H1 (cell line): ENCODE data around the gene JMJD1C. TPM values are rescaled to one million over a fixed set of nuclear protein-coding genes. Genes with fewer than 3 reads are reported as not detected.

ENCODE experiments used
- CTCF ChIA-PET: fragments of 300-600 bp; sonication (Branson Sonifier 250); formaldehyde crosslinking; loops from one replicate; lab custom pipeline; 2021; ENCODE audit not compliant: partially characterized antibody; lab: Charles Lee
- POLR2A ChIA-PET: fragments of 300-600 bp; sonication (Branson Sonifier 250); formaldehyde crosslinking; loops from one replicate; lab custom pipeline; 2021; ENCODE audit warnings: inconsistent platforms; ENCODE audit not compliant: partially characterized antibody; lab: Charles Lee
- DNase-seq, 2 experiments: peaks; one replicate each; pipeline versions ENCODE4 v3.0.0 to v3.0.0-alpha.2; 2010 to 2022; ENCODE audit warnings: low spot score in 2 of 2, low read depth in 1 of 2, mixed read lengths in 1 of 2
- FAIRE-seq: peaks from 2 replicates; lab custom pipeline; 2011; peaks lifted over from hg19 to GRCh38; lab: Jason Lieb, UNC
- H2AFZ ChIP-seq: 2 replicates; pipeline ENCODE4 v1.8.1; 2012; ENCODE audit warnings: low read length, inconsistent platforms
- H2AK5ac ChIP-seq: 2 replicates; pipeline ENCODE4 v1.6.1; 2013; ENCODE audit warnings: low read depth, low read length
- H2BK120ac ChIP-seq: replicated peaks from 2 replicates; pipeline ENCODE3; 2013; ENCODE audit warnings: low read depth, low read length, inconsistent platforms
- H2BK12ac ChIP-seq: 2 replicates; pipeline ENCODE4 v1.6.1; 2013; ENCODE audit warnings: low read depth, low read length
- H2BK15ac ChIP-seq: 2 replicates; pipeline ENCODE4 v1.6.1; 2013; ENCODE audit warnings: low read length
- H2BK20ac ChIP-seq: 2 replicates; pipeline ENCODE4 v1.6.1; 2013; ENCODE audit warnings: low read length
- H2BK5ac ChIP-seq: 2 replicates; pipeline ENCODE4 v1.6.1; 2013; ENCODE audit warnings: low read depth, low read length
- H3K14ac ChIP-seq: 2 replicates; pipeline ENCODE4 v1.6.1; 2013; ENCODE audit warnings: inconsistent platforms; ENCODE audit not compliant: insufficient read length
- H3K18ac ChIP-seq: 2 replicates; pipeline ENCODE4 v1.6.1; 2013; ENCODE audit warnings: low read length; ENCODE audit errors: extremely low read depth
- H3K23ac ChIP-seq: 2 replicates; pipeline ENCODE4 v1.6.1; 2013; ENCODE audit warnings: inconsistent platforms; ENCODE audit not compliant: insufficient read length
- H3K23me2 ChIP-seq: 2 replicates; pipeline ENCODE4 v1.6.1; 2013; ENCODE audit warnings: low read depth, low read length
- H3K27ac ChIP-seq: 2 replicates; pipeline ENCODE4 v1.6.1; 2011; ENCODE audit warnings: low read depth, low read length, inconsistent platforms
- H3K27me3 ChIP-seq, 4 experiments: replicated peaks in 1 of 4; 1 replicate in 1 of 4; 2 replicates in 3 of 4; pipeline versions ENCODE4 v1.6.1 to v1.8.1; 2011 to 2013; ENCODE audit warnings: low read length in 3 of 4, mild to moderate bottlenecking in 3 of 4, inconsistent platforms in 2 of 4, mixed read lengths in 2 of 4, moderate library complexity in 1 of 4; ENCODE audit not compliant: control insufficient read depth in 3 of 4, insufficient read depth in 3 of 4; ENCODE audit errors: extremely low read depth in 1 of 4
- H3K36me3 ChIP-seq, 4 experiments: 2 replicates each; pipeline versions ENCODE4 v1.6.1 to v1.8.1; 2011 to 2013; ENCODE audit warnings: mild to moderate bottlenecking in 4 of 4, low read length in 3 of 4, moderate library complexity in 2 of 4, control low read depth in 1 of 4, inconsistent platforms in 1 of 4; ENCODE audit not compliant: insufficient read depth in 4 of 4, control insufficient read depth in 2 of 4
- H3K4ac ChIP-seq: replicated peaks from 2 replicates; pipeline ENCODE3; 2013; ENCODE audit warnings: low read length, low read depth, mixed read lengths, inconsistent platforms; ENCODE audit not compliant: insufficient read length
- H3K4me1 ChIP-seq, 4 experiments: replicated peaks in 1 of 4; 1 replicate in 1 of 4; 2 replicates in 3 of 4; pipeline versions ENCODE4 v1.6.1 to v1.8.1; 2011 to 2013; ENCODE audit warnings: low read length in 3 of 4, inconsistent platforms in 2 of 4, mixed read lengths in 1 of 4; ENCODE audit not compliant: insufficient read depth in 4 of 4, control insufficient read depth in 3 of 4
- H3K4me2 ChIP-seq, 2 experiments: 2 replicates each; pipeline versions ENCODE4 v1.6.1 to v1.8.1; 2011 to 2013; ENCODE audit warnings: low read depth in 2 of 2, low read length in 2 of 2, control low read depth in 1 of 2, inconsistent platforms in 1 of 2, mild to moderate bottlenecking in 1 of 2; ENCODE audit not compliant: insufficient read depth in 1 of 2
- H3K4me3 ChIP-seq, 4 experiments: fragments of 200-600, 300-600 bp in 1 of 4; sonication (generic), shearing (Covaris generic), sonication (Bioruptor Twin) in 1 of 4; 2 replicates each; pipeline versions ENCODE4 v1.5.1 to v1.8.1; 2011 to 2016; ENCODE audit warnings: low read length in 4 of 4, low read depth in 3 of 4, control low read depth in 2 of 4, inconsistent platforms in 2 of 4, mild to moderate bottlenecking in 2 of 4, mixed read lengths in 1 of 4, moderate library complexity in 1 of 4; ENCODE audit not compliant: insufficient read depth in 2 of 4; ENCODE audit errors: extremely low read depth in 1 of 4
- H3K56ac ChIP-seq: replicated peaks from 2 replicates; pipeline ENCODE3; 2013; ENCODE audit warnings: low read depth, mild to moderate bottlenecking, mixed read lengths, low read length, inconsistent platforms; ENCODE audit not compliant: insufficient read length
- H3K79me1 ChIP-seq: 2 replicates; pipeline ENCODE4 v1.6.1; 2013; ENCODE audit warnings: low read depth, low read length, control low read depth
- H3K79me2 ChIP-seq, 2 experiments: 2 replicates each; pipeline versions ENCODE4 v1.6.1 to v1.8.1; 2012 to 2013; ENCODE audit warnings: low read length in 2 of 2, mild to moderate bottlenecking in 2 of 2, inconsistent platforms in 1 of 2; ENCODE audit not compliant: insufficient read depth in 2 of 2, control insufficient read depth in 1 of 2
- H3K9ac ChIP-seq, 4 experiments: replicated peaks in 1 of 4; 1 replicate in 1 of 4; 2 replicates in 3 of 4; pipeline versions ENCODE4 v1.6.1 to v1.8.1; 2011 to 2013; ENCODE audit warnings: low read depth in 3 of 4, low read length in 3 of 4, control low read depth in 2 of 4, mild to moderate bottlenecking in 2 of 4, moderate library complexity in 2 of 4, inconsistent platforms in 1 of 4; ENCODE audit errors: extremely low read depth in 1 of 4
- H3K9me3 ChIP-seq, 2 experiments: 2 replicates each; pipeline versions ENCODE4 v1.6.1 to v1.8.1; 2012 to 2013; ENCODE audit warnings: mild to moderate bottlenecking in 2 of 2, moderate library complexity in 2 of 2, control low read depth in 1 of 2, inconsistent platforms in 1 of 2, low read depth in 1 of 2, low read length in 1 of 2, mixed read lengths in 1 of 2; ENCODE audit not compliant: insufficient read depth in 2 of 2
- H4K20me1 ChIP-seq, 2 experiments: replicated peaks in 1 of 2; 2 replicates each; pipeline versions ENCODE3 to v1.8.1; 2011 to 2013; ENCODE audit warnings: inconsistent platforms in 2 of 2, low read length in 2 of 2, mild to moderate bottlenecking in 1 of 2; ENCODE audit not compliant: insufficient read depth in 2 of 2, control insufficient read depth in 1 of 2
- H4K5ac ChIP-seq: 2 replicates; pipeline ENCODE4 v1.6.1; 2013; ENCODE audit warnings: low read length, low read depth, mixed read lengths, inconsistent platforms; ENCODE audit not compliant: insufficient read length
- H4K8ac ChIP-seq: 2 replicates; pipeline ENCODE4 v1.8.0; 2013; ENCODE audit warnings: mild to moderate bottlenecking, moderate library complexity, low read length, inconsistent platforms; ENCODE audit not compliant: insufficient read depth; ENCODE audit errors: extremely low read depth
- H4K91ac ChIP-seq: replicated peaks from 2 replicates; pipeline ENCODE3; 2013; ENCODE audit warnings: low read length, mixed read lengths, inconsistent platforms; ENCODE audit not compliant: insufficient read length
- BCL11A ChIP-seq, 2 experiments: IDR thresholded peaks; one replicate each; pipeline ENCODE4 v1.6.1; 2011; ENCODE audit warnings: low read depth in 2 of 2, low read length in 2 of 2, mild to moderate bottlenecking in 2 of 2
- CHD1 ChIP-seq: IDR thresholded peaks from 2 replicates; pipeline ENCODE4 v1.6.1; 2012; ENCODE audit warnings: low read depth, low read length, improper control_type of control experiment
- CHD2 ChIP-seq: IDR thresholded peaks from 2 replicates; pipeline ENCODE4 v1.6.1; 2012; ENCODE audit warnings: low read length, improper control_type of control experiment
- EGR1 ChIP-seq: IDR thresholded peaks from 2 replicates; pipeline ENCODE4 v1.6.1; 2011; ENCODE audit warnings: low read depth, low read length, borderline replicate concordance
- EP300 ChIP-seq, 2 experiments: IDR thresholded peaks; 1 replicate in 1 of 2; 2 replicates in 1 of 2; pipeline ENCODE4 v1.6.1; 2011 to 2012; ENCODE audit warnings: low read depth in 2 of 2, low read length in 2 of 2, mild to moderate bottlenecking in 2 of 2, borderline replicate concordance in 1 of 2, inconsistent platforms in 1 of 2, moderate library complexity in 1 of 2
- GABPA ChIP-seq: IDR thresholded peaks from 2 replicates; pipeline ENCODE4 v1.6.1; 2011; ENCODE audit warnings: mild to moderate bottlenecking, low read length, moderate library complexity, borderline replicate concordance; ENCODE audit not compliant: insufficient read depth
- KDM1A ChIP-seq: fragments of 200-600, 300-600 bp; sonication (generic); IDR thresholded peaks from 2 replicates; pipeline ENCODE4 v1.7.1; 2016; ENCODE audit warnings: mild to moderate bottlenecking, low read length, borderline replicate concordance
- KDM5A ChIP-seq: fragments of 200-600 bp; IDR thresholded peaks from 2 replicates; pipeline ENCODE4 v1.7.1; 2012; ENCODE audit warnings: mild to moderate bottlenecking, low read length, inconsistent platforms, mixed read lengths
- NRF1 ChIP-seq: IDR thresholded peaks from 2 replicates; pipeline ENCODE4 v1.6.1; 2011; ENCODE audit warnings: mild to moderate bottlenecking, low read depth, low read length, improper control_type of control experiment
- POLR2AphosphoS5 ChIP-seq: IDR thresholded peaks from 2 replicates; pipeline ENCODE4 v1.6.1; 2011; ENCODE audit warnings: low read depth, low read length
- SP1 ChIP-seq: IDR thresholded peaks from 2 replicates; pipeline ENCODE4 v1.6.1; 2011; ENCODE audit warnings: low read depth, low read length
- SUZ12 ChIP-seq: fragments of 200-600 bp; sonication (generic); IDR thresholded peaks from 2 replicates; pipeline ENCODE4 v1.6.1; 2012; ENCODE audit warnings: mild to moderate bottlenecking, inconsistent platforms, low read length, moderate library complexity, mixed read lengths
- TCF12 ChIP-seq: IDR thresholded peaks from 2 replicates; pipeline ENCODE4 v1.6.1; 2011; ENCODE audit warnings: low read depth, mild to moderate bottlenecking, low read length
- TEAD4 ChIP-seq: IDR thresholded peaks from 2 replicates; pipeline ENCODE4 v1.6.1; 2012; ENCODE audit warnings: low read depth, low read length, inconsistent platforms, mixed read lengths
- YY1 ChIP-seq: IDR thresholded peaks from 2 replicates; pipeline ENCODE4 v1.6.1; 2011; ENCODE audit warnings: low read depth, mild to moderate bottlenecking, low read length
- WGBS, 2 experiments: shearing (Covaris generic) in 1 of 2; methylation state at CpG; one replicate each; pipeline versions ENCODE4 v1.1.6 to v1.1.7; 2013 to 2015; ENCODE audit warnings: low lambda C conversion rate in 2 of 2, mixed read lengths in 2 of 2, inconsistent platforms in 1 of 2, low coverage in 1 of 2, missing lambda C conversion rate in 1 of 2; ENCODE audit not compliant: insufficient replicate concordance in 2 of 2, insufficient coverage in 1 of 2, insufficient read length in 1 of 2; ENCODE audit errors: extremely low coverage in 1 of 2, missing lambda C conversion rate in 1 of 2; 5-methylcytosine and 5-hydroxymethylcytosine counted together
- polyA plus RNA-seq, 7 experiments: library from polyadenylated mRNA; depleted of rRNA in 3 of 7; stranded (reverse) in 5 of 7; unstranded in 2 of 7; fragments of >200 nt in 5 of 7; fragments of 200-250 nt in 2 of 7; gene quantifications; 1 replicate in 5 of 7; 2 replicates in 1 of 7; 4 replicates in 1 of 7; pipeline versions ENCODE4 v1.2.1 to v1.2.3, GENCODE V29; 2011 to 2013; ENCODE audit warnings: missing spikeins in 2 of 7, mixed read lengths in 2 of 7
- total RNA-seq: library from RNA; stranded (reverse); fragmentation: NEBNext Ultra II Directional; extraction: Animal tissue kit (Norgen Biotek cat#: 25700); gene quantifications from 2 replicates; pipeline ENCODE4 v1.2.1, GENCODE V29; 2021

JMJD1C gene
- total and polyA plus RNA-seq, 2 of the 8 experiments (the other 6 are each of a cell fraction or from before 2014, with no cell fraction given): 54.5 to 210 TPM

- H3K18ac ChIP-seq: no peak overlapping the region
- no peak overlapping the region for H3K4ac ChIP-seq
- H3K23me2 ChIP-seq: no peaks in the 10 kb centered on the region
- ChIA-PET POLR2A (interaction anchor here (2.1 kb wide), 1 partner anchor 14 kb away, joined by 5 read pairs; no protein-coding TSS in a partner anchor), CTCF (interaction anchor here (1.2 kb wide), 1 partner anchor 420 kb away, joined by 3 read pairs; no protein-coding TSS in a partner anchor)
- peaks cover 4% of the 10 kb centered on the region; the same call in 1 of the 2 replicates for H3K79me1 ChIP-seq
- FAIRE-seq (no peak), DNase-seq (no peak)
- no peak overlapping the region for H2AK5ac ChIP-seq
- no peak overlapping the region for H3K27ac ChIP-seq
- no peaks in the 10 kb centered on the region for H3K27me3 ChIP-seq
- no peaks in the 10 kb centered on the region for H3K9me3 ChIP-seq
- peaks cover 12 to 95% of the 10 kb centered on the region in 2 experiments for H3K79me2 ChIP-seq
- no peak overlapping the region for H3K14ac ChIP-seq
- peaks cover 14 to 83% (median 39%) of the 10 kb centered on the region in 4 experiments for H3K36me3 ChIP-seq
- no peak overlapping the region for H2BK5ac ChIP-seq
- no peak overlapping the region for H2BK120ac ChIP-seq
- no peak overlapping the region for H2BK15ac ChIP-seq
- no peak overlapping the region for H2AFZ ChIP-seq
- no peak overlapping the region for H3K4me3 ChIP-seq
- no peak overlapping the region for H4K91ac ChIP-seq
- H4K5ac ChIP-seq: no peak overlapping the region
- H4K20me1 ChIP-seq: peaks cover 23 to 24% of the 10 kb centered on the region in 2 experiments
- H2BK20ac ChIP-seq: no peak overlapping the region
- no peak overlapping the region for H3K23ac ChIP-seq
- H3K56ac ChIP-seq: no peak overlapping the region
- no peak overlapping the region for H4K8ac ChIP-seq
- 79% methylated on average over 2 of the region's 2 CpGs; no CpG with 5 or more reads in 1 of the 2 experiments for WGBS, 2 experiments
- peaks cover 0 to 31% (median 27%) of the 10 kb centered on the region in 4 experiments; a peak in 5 of 7 replicates for H3K4me1 ChIP-seq
- H3K9ac ChIP-seq: no peak overlapping the region
- H2BK12ac ChIP-seq: no peak overlapping the region
- peak overlapping the region; percentile 15 to 21; a peak in 1 of 4 replicates for H3K4me2 ChIP-seq
- TF ChIP-seq SP1 (no peak), YY1 (no peak), CHD1 (no peak), GABPA (no peak), EGR1 (no peak), NRF1 (no peak), TEAD4 (no peak), SUZ12 (no peak), KDM5A (no peak), EP300 (IDR thresholded peaks at IDR 0.05; ENCODE audit: borderline replicate concordance in 1 of 2, low read depth in 2 of 2, low read length in 2 of 2) (no peak), POLR2AphosphoS5 (no peak), KDM1A (no peak), TCF12 (no peak), BCL11A (IDR thresholded peaks at IDR 0.05; ENCODE audit: low read depth in 2 of 2, low read length in 2 of 2) (no peak), CHD2 (no peak)
These were observed 256.1 kb downstream of the JMJD1C start for GRCh38 chr10:63209705-63210104.
